DND-41 (cell line): ENCODE results near the gene PEX5L.
A peak's percentile ranks its signal among the peaks of the same experiment; 100 is the strongest.

Source experiments
- ATAC-seq: fragments of 200-7000 bp; cut with Tn5 transposase; 3 replicates; pipeline ENCODE4 v1.9.1; 2021; ENCODE audit warnings: low read depth; ENCODE audit not compliant: insufficient read depth
- DNase-seq: peaks from one replicate; pipeline ENCODE4 v3.0.0-alpha.2; 2020
- H2AFZ ChIP-seq: 2 replicates; pipeline ENCODE4 v1.6.0; 2012; ENCODE audit warnings: low read depth, low read length
- H3K27ac ChIP-seq: 2 replicates; pipeline ENCODE4 v1.5.1; 2012; ENCODE audit warnings: low read length, inconsistent platforms
- H3K27me3 ChIP-seq: fragments of 200-600 bp; sonication (generic); 2 replicates; pipeline ENCODE4 v1.6.0; 2012; ENCODE audit warnings: low read length, mild to moderate bottlenecking, inconsistent platforms; ENCODE audit not compliant: insufficient read depth, poor library complexity
- H3K36me3 ChIP-seq: 2 replicates; pipeline ENCODE4 v1.5.1; 2012; ENCODE audit warnings: low read length, inconsistent platforms; ENCODE audit not compliant: insufficient read depth
- H3K4me1 ChIP-seq: 2 replicates; pipeline ENCODE4 v1.5.1; 2012; ENCODE audit warnings: mild to moderate bottlenecking, low read length; ENCODE audit not compliant: insufficient read depth
- H3K4me2 ChIP-seq: 2 replicates; pipeline ENCODE4 v1.6.0; 2012; ENCODE audit warnings: mild to moderate bottlenecking, moderate library complexity, low read length, inconsistent platforms; ENCODE audit not compliant: insufficient read depth
- H3K4me3 ChIP-seq, 2 experiments: fragments of 200-600 bp in 1 of 2; shearing (Covaris generic) in 1 of 2; 2 replicates each; pipeline ENCODE4 v1.5.1; 2012 to 2016; ENCODE audit warnings: inconsistent platforms in 2 of 2, low read length in 2 of 2, mild to moderate bottlenecking in 2 of 2, low read depth in 1 of 2, moderate library complexity in 1 of 2
- H3K79me2 ChIP-seq: 2 replicates; pipeline ENCODE4 v1.6.0; 2012; ENCODE audit warnings: low read length, inconsistent platforms; ENCODE audit not compliant: insufficient read depth
- H3K9ac ChIP-seq: 2 replicates; pipeline ENCODE4 v1.6.0; 2012; ENCODE audit warnings: low read depth, mild to moderate bottlenecking, inconsistent platforms, low read length, moderate library complexity
- H3K9me3 ChIP-seq: 2 replicates; pipeline ENCODE4 v1.5.1; 2012; ENCODE audit warnings: low read length, moderate library complexity, mild to moderate bottlenecking, inconsistent platforms; ENCODE audit not compliant: insufficient read depth, severe bottlenecking
- H4K20me1 ChIP-seq: 2 replicates; pipeline ENCODE4 v1.6.0; 2012; ENCODE audit warnings: low read length; ENCODE audit not compliant: insufficient read depth
- CTCF ChIP-seq: IDR thresholded peaks from 2 replicates; pipeline ENCODE4 v1.5.1; 2012; ENCODE audit warnings: borderline replicate concordance, low read length, moderate library complexity, mild to moderate bottlenecking; ENCODE audit not compliant: poor library complexity, severe bottlenecking; ENCODE audit errors: extremely low read depth
- EZH2 ChIP-seq: IDR thresholded peaks from 3 replicates; pipeline ENCODE4 v1.6.1; 2012; ENCODE audit warnings: borderline replicate concordance, low read depth, mild to moderate bottlenecking, moderate library complexity, low read length, inconsistent platforms; ENCODE audit not compliant: severe bottlenecking

Gene PEX5L

GRCh38 chr3:179771797-179772196 lies 264.9 kb downstream of the PEX5L start:
- Histone ChIP-seq H3K36me3 (peaks cover 71% of the 10 kb centered on the region), H3K4me1 (peaks cover 19% of the 10 kb centered on the region), H3K9me3 (no peaks in the 10 kb centered on the region), H2AFZ (no peak overlapping the region), H4K20me1 (no peaks in the 10 kb centered on the region), H3K4me3 (no peak overlapping the region), H3K79me2 (no peaks in the 10 kb centered on the region), H3K9ac (no peak overlapping the region), H3K27ac (no peak overlapping the region), H3K4me2 (no peak overlapping the region), H3K27me3 (no peaks in the 10 kb centered on the region)
- TF ChIP-seq EZH2 (no peak), CTCF (no peak)
- DNase-seq (no peak), ATAC-seq (0 out of 3 replicates have a peak, but pooled peaks have one; percentile 43)

- H4K20me1 ChIP-seq = no peaks in the 10 kb centered on the region
- peak overlapping the region; percentile 39; the same call in 1 of the 2 replicates for H3K27ac ChIP-seq
- H2AFZ ChIP-seq = no peak overlapping the region
- H3K4me2 ChIP-seq = no peak overlapping the region
- DNase-seq = peak; percentile 24
- no peaks in the 10 kb centered on the region for H3K27me3 ChIP-seq
- no peaks in the 10 kb centered on the region for H3K79me2 ChIP-seq
- H3K9ac ChIP-seq = no peak overlapping the region
- no peaks in the 10 kb centered on the region for H3K9me3 ChIP-seq
- ATAC-seq = peak; percentile 42; the same call in 1 of the 3 replicates
- TF ChIP-seq CTCF (no peak), EZH2 (no peak)
- H3K4me3 ChIP-seq = no peak overlapping the region
- H3K36me3 ChIP-seq = peaks cover 77% of the 10 kb centered on the region
- peaks cover 19% of the 10 kb centered on the region for H3K4me1 ChIP-seq
These were observed 267.1 kb downstream of the PEX5L start for GRCh38 chr3:179769411-179770247.

- H2AFZ ChIP-seq = no peak overlapping the region
- peak; percentile 67 for ATAC-seq
- no peaks in the 10 kb centered on the region for H3K79me2 ChIP-seq
- H3K27ac ChIP-seq = 0 out of 2 replicates have a peak overlapping the region, but pooled peaks have one; percentile 31
- no peak overlapping the region for H3K4me3 ChIP-seq
- peak; percentile 39 for DNase-seq
- peaks cover 19% of the 10 kb centered on the region for H3K4me1 ChIP-seq
- H3K9me3 ChIP-seq = no peaks in the 10 kb centered on the region
- TF ChIP-seq CTCF = peak; percentile 76
- TF ChIP-seq EZH2 = no peak
- peaks cover 74% of the 10 kb centered on the region for H3K36me3 ChIP-seq
- H4K20me1 ChIP-seq = no peaks in the 10 kb centered on the region
- no peak overlapping the region for H3K9ac ChIP-seq
- H3K27me3 ChIP-seq = no peaks in the 10 kb centered on the region
- H3K4me2 ChIP-seq = no peak overlapping the region
These were observed 268.7 kb downstream of the PEX5L start for GRCh38 chr3:179768080-179768479.
